Measurements from ENCODE around the gene PAK6.

GRCh38 chr15:40251486-40252140 lies 12.8 kb downstream of the PAK6 start:
- TF ChIP-seq CTCF (conservative IDR thresholded peaks at IDR 0.05; ENCODE audit: low read depth, low read length) (no peak), EZH2 (IDR thresholded peaks at IDR 0.05; ENCODE audit: low read length, unreplicated experiment) (no peak), EZH2phosphoT487 (IDR thresholded peaks at IDR 0.05; ENCODE audit: borderline replicate concordance, low read length) (no peak)
